Islet of Langerhans (tissue), 1 donor: ENCODE data around the gene HYOU1.
"Not testable (repeated sequence)": the region's sequence is repeated elsewhere in the genome, so short reads cannot be mapped to it uniquely, and the experiment has no call there.

Source experiments
- FAIRE-seq: peaks from one replicate; lab custom pipeline; 2011; peaks lifted over from hg19 to GRCh38; lab: Jason Lieb, UNC

Gene HYOU1

DNA sequence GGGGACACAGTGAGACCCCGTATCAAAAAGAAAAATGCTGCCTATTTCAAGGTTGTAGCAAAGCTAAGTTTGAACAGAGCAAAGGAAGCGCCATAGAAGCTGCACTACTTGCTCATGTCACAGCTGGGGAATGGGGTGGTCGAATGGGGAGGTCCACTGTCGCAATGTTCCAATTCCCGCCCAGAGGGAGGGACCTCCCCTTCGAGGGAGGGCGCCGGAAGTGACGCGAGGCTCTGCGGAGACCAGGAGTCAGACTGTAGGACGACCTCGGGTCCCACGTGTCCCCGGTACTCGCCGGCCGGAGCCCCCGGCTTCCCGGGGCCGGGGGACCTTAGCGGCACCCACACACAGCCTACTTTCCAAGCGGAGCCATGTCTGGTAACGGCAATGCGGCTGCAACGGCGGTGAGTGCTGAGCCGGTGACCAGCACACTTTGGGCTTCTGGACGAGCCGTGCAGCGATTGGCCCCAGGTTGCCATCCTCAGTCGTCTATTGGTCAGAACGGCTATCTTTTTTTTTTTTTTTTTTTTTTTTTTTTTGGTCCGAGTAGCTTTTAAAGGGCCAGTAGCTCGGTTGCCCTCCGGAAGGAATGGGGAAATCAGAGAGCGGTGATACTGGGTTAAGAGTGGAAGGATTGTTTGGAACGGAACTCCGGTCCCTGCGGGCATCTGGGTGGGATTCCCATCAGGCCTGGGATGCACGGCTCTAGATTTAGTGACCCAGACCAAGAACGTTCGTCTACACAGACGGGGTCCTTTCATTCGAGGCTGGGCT is 27.8 kb upstream of the HYOU1 start, which contains the start of gene HMBS:
Gene HMBS, plus strand, starts transcription at position 219 of the 774 bp plus-strand sequence. Its CDS starts 153 bp downstream, at position 372.
- FAIRE-seq, result peak; percentile 84

DNA sequence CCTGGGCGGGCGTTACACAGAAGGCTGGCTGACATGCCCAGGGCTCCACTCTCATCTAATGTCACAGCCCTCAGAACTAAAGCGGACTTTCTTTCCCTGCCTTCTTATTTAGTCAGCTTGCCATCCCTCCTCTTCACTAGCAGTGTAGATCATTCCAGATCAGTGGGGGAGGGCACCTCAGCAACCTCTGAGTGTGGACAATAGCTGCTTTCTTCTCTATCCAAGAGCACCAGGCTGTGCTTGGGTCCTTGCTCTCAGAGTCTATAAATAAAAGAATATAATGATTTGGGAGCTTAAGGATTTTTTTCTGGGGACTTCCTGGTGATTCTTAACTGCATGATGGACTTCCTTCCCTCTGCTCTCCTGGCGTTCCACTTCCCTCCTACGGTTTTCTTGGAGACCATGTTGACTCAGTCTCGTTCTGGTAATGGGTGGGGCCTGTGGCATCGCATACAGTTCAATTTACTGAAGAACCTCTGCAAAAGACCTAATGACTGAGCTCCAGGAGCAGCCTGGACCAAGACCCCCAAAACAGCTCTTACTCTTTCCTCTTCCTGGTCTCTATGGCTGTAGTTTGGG is 24.8 kb upstream of the HYOU1 start:
- no peak for FAIRE-seq

DNA sequence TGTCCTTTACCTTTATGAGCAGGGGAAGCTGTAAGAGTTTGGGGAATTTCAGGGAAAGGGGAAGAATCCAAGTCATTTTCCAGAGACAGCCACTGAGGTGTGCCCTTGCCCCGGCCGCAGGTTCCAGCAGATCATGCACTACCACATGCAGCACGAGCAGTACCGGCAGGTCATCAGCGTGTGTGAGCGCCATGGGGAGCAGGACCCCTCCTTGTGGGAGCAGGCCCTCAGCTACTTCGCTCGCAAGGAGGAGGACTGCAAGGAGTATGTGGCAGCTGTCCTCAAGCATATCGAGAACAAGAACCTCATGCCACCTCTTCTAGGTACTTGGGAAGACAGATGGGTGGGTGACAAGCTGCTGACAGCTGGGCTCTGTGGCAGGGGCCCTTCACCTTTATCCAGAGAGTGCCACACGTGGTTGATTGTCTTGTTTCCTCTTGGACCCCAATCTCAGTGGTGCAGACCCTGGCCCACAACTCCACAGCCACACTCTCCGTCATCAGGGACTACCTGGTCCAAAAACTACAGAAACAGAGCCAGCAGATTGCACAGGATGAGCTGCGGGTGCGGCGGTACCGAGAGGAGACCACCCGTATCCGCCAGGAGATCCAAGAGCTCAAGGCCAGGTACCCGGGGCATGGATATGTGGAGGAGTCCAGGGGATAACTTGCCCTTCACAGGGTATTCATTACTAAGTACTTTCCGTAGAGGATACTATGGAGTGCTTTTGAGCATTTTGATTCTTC is 21.8 kb upstream of the HYOU1 start:
- no peak for FAIRE-seq

DNA sequence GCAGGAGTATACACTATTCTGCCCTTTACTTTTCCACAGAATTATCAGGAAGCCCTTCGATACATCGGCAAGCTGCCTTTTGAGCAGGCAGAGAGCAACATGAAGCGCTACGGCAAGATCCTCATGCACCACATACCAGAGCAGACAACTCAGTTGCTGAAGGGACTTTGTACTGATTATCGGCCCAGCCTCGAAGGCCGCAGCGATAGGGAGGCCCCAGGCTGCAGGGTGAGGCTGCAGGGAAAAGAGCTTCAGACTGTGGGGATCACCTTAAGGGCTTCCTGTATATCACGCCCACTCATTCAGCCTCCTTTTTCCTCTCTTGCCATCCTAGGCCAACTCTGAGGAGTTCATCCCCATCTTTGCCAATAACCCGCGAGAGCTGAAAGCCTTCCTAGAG is 20.8 kb upstream of the HYOU1 start:
- FAIRE-seq, result no peak

- FAIRE-seq, result no peak
Measured at GRCh38 chr11:119067371-119068222, 10.6 kb upstream of the HYOU1 start, which contains the start of gene VPS11. Gene VPS11, plus strand, starts transcription at chr11:119067818. Its CDS starts 6 bp downstream, at chr11:119067824.

DNA sequence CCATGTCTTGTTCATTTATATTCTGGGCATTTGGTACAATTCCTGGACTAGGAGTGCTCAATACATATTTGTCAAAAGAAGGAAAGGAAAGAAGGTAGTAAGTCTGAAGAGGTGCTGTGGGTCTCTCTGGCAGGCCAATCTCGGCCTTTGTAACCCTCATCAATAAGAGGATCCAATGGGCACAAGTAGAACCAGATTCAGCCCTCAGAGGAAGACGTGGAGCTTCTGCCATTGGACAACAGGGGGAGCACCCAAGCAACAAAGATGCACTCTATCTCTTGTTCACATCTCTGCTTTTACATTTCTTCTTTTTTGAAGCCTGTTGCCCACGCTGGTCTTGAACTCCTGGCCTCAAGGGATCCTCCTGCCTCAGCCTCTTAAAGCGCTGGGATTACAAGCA is 8.4 kb upstream of the HYOU1 start:
- FAIRE-seq, result no peak

DNA sequence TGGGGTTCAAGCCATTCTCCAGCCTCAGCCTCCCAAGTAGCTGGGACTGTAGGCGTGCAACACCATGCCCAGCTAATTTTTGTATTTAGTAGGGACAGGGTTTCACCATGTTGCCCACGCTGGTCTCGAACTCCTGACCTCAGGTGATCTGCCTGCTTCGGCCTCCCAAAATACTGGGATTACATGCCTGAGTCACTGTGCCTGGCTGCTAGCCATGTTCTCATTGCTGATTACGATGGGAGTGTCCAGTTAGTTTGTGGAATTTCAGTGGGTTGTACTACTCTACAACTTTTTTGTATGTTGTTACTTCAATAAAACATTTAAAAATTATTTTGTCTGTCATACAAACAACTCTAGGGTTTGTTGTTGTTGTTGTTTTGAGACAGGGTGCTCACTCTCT is 5.8 kb upstream of the HYOU1 start:
- FAIRE-seq, result no peak

- no peak for FAIRE-seq
Measured at GRCh38 chr11:119061256-119061655, 4.3 kb upstream of the HYOU1 start.

DNA sequence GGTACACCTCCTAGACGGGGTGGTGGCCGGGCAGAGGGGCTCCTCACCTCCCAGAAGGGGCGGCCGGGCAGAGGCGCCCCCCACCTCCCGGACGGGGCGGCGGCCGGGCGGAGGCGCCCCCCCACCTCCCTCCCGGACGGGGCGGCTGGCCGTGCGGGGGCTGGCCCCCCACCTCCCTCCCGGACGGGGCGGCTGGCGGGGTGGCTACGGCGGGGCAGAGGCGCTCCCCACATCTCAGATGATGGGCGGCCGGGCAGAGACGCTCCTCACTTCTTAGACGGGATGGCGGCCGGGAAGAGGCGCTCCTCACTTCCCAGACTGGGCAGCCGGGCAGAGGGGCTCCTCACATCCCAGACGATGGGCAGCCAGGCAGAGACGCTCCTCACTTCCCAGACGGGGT is 2.1 kb upstream of the HYOU1 start:
- FAIRE-seq, result not testable (repeated sequence)

- no peak for FAIRE-seq
Measured at GRCh38 chr11:119056421-119056999, 495 bp downstream of the HYOU1 start.

DNA sequence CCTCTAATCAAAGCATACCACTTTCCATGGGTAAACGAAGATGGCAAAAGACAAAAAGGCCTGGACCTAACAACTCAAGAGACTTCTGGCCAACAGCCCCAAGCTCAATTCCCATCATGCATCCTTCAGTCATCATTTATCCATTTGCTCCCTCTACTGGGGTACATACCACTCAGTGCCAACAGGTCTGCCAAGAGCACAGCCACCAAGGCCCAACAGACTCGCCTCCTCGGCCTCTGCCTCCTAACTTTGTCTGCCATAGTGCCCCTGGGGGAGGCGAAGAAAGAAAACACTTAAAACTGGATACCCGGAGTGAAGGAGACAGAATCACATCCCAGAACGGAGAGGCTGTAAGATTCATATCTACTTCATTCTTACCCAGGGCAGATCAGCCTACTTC is 1.1 kb downstream of the HYOU1 start:
- FAIRE-seq, result no peak

DNA sequence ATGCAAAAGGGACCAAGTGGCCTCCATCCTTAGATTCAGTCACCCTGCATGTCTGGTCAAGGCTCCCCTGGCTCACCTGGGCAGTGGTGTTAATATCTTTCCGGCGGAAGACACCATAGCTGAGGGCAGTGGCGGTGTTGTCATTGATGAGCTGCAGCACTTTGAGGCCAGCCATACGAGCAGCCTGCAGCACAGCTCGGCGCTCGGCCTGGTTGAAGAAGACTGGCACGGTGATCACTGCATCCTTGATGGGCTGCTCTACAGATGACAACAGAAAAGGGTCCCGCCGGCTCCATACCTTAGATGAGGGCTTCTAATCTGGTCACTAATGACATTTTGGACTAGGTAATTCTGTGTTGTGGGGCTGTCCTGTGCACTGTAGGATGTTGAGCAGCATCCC is 2.6 kb downstream of the HYOU1 start:
- no peak for FAIRE-seq

DNA sequence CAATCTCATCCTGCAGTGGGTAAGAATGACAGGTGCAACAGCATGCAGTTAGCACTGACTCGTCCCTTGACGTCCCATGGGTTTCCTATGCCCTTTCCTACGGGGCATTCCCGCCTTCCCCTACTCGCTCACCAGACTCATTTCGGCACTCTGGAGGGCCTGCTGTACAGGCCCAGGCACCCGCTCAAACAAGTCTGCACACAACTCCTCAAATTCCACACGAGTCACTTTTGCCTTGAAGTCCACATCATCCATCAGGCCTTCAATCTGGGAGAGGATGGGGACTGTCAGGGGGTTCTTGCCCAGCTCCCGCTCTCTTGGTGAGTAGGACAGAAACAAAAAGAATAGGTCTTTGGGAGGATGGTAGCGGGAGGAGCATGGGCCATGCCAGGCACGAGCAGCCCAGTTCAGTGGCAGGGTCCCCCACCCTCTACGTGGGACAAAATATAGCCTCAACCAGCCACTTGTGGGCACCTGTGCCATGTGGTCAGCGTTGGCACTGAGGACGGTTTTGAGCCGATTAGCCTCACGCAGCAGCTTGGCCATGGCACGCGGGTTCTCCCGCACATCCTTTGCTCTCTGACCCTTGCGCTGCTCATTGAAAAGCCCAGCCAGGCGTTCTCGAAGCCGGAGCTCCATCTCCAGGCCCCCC is 4.7 kb downstream of the HYOU1 start:
- no peak for FAIRE-seq

GRCh38 chr11:119051440-119052162 is 5.4 kb downstream of the HYOU1 start:
- FAIRE-seq, result no peak

GRCh38 chr11:119049081-119049480 is 7.9 kb downstream of the HYOU1 start:
- no peak for FAIRE-seq

DNA sequence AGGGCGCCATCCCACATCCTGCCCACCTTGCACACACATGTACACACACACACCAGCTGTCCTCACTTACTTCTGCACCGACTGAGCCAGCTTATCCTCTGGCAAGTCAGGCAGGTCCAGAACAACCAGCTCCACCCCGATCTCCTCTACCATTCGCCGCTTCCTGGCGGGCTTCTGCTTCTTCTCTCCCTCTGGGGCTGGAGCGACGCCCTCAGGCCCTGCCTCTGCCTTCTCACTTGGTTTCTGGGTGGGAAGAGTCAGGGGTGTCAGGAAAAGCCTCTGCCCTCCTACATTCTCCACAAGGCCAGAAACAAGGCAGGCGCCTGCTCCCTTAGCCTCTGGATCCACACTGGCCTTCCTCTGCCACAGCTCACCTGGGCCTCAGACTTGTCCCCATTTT is 8.4 kb downstream of the HYOU1 start:
- FAIRE-seq, result no peak

GRCh38 chr11:119047205-119047604 is 9.8 kb downstream of the HYOU1 start:
- no peak for FAIRE-seq

- no peak for FAIRE-seq
Measured at GRCh38 chr11:119046489-119046888, 10.5 kb downstream of the HYOU1 start.

DNA sequence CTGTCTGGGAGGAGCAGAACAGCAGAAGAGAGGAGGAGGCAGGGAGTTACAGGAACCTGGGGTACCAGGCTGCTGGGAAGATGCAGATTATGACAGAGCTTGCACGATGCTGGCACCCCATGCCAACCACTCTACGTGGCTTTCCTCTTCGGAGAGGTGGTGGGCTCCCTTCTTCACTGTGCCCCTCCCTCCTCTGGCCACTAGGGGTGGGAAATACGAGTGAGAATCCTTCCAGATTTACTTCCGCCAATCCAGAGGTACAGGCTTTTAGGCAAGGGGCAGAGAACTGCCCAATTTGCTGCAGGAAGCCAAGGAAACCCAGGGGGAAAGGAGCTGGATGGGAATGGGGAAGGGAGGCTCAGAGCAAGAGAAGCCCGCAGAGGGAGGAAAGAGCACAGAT is 12.3 kb downstream of the HYOU1 start:
- no peak for FAIRE-seq

- no peak for FAIRE-seq
Measured at GRCh38 chr11:119042927-119043326, 14.1 kb downstream of the HYOU1 start.
